HUDEP-2 (cell line): ENCODE measurements around the gene MRPL58.
A peak's percentile ranks its signal among the peaks of the same experiment; 100 is the strongest.
"Not testable (repeated sequence)": the region's sequence is repeated elsewhere in the genome, so short reads cannot be mapped to it uniquely, and the experiment has no call there.

Source experiments
- DNase-seq, 76 experiments: peaks; one replicate each; lab custom pipeline; 2025; ENCODE audit not compliant: unreplicated experiment in 76 of 76; lab: John Stamatoyannopoulos, UW

Gene MRPL58

GRCh38 chr17:75012346-75013091 lies at the start of gene MRPL58:
Gene MRPL58, plus strand, starts transcription at chr17:75012670. Its CDS starts 17 bp downstream, at chr17:75012687.
- peak in 71 of 76 experiments; percentile 23 to 83 (median 66) for DNase-seq

GRCh38 chr17:74963656-74964055 lies 48.8 kb upstream of the MRPL58 start:
- no peak for DNase-seq

- DNase-seq: no peak
Observed at GRCh38 chr17:74964246-74964761, 48.2 kb upstream of the MRPL58 start.

- no peak for DNase-seq
Observed at GRCh38 chr17:74964988-74965622, 47.4 kb upstream of the MRPL58 start.

GRCh38 chr17:74968361-74968780 lies 44.1 kb upstream of the MRPL58 start:
- DNase-seq: no peak

GRCh38 chr17:74969501-74969900 lies 43.0 kb upstream of the MRPL58 start:
- DNase-seq: not testable (repeated sequence)

- no peak for DNase-seq
Observed at GRCh38 chr17:74970395-74970794, 42.1 kb upstream of the MRPL58 start.

- DNase-seq: no peak
Observed at GRCh38 chr17:74971069-74971841, 41.2 kb upstream of the MRPL58 start.

- no peak for DNase-seq
Observed at GRCh38 chr17:74971842-74972106, 40.7 kb upstream of the MRPL58 start.

GRCh38 chr17:74972107-74972972 lies 40.1 kb upstream of the MRPL58 start, which contains the start of gene HID1:
Gene HID1, minus strand, starts transcription at chr17:74972759. Its CDS starts 103 bp downstream, at chr17:74972656.
- peak in 19 of 76 experiments; percentile 2 to 55 (median 23) for DNase-seq

- DNase-seq: no peak
Observed at GRCh38 chr17:74972973-74973328, 39.5 kb upstream of the MRPL58 start.

- DNase-seq: no peak
Observed at GRCh38 chr17:74975943-74976342, 36.5 kb upstream of the MRPL58 start.

- no peak for DNase-seq
Observed at GRCh38 chr17:74977802-74978201, 34.7 kb upstream of the MRPL58 start.

- no peak for DNase-seq
Observed at GRCh38 chr17:74978240-74978639, 34.2 kb upstream of the MRPL58 start.

- no peak for DNase-seq
Observed at GRCh38 chr17:74979408-74980146, 32.9 kb upstream of the MRPL58 start.

- DNase-seq: no peak
Observed at GRCh38 chr17:74981318-74981978, 31.0 kb upstream of the MRPL58 start.

GRCh38 chr17:74981979-74982662 lies 30.3 kb upstream of the MRPL58 start:
- DNase-seq: peak in 36 of 76 experiments; percentile 3 to 55 (median 30)

GRCh38 chr17:74982663-74983313 lies 29.7 kb upstream of the MRPL58 start:
- DNase-seq: not testable (repeated sequence)
